ENCODE results near the gene RIC1.
"Not testable (repeated sequence)": the region's sequence is repeated elsewhere in the genome, so short reads cannot be mapped to it uniquely, and the experiment has no call there.

RIC1 gene

GRCh38 chr9:5736563-5737346 lies 107.8 kb downstream of the RIC1 start:
- DNase-seq = no peak

- no peak for DNase-seq
Observed at GRCh38 chr9:5743109-5743508, 114.2 kb downstream of the RIC1 start.

GRCh38 chr9:5748438-5748837 lies 119.5 kb downstream of the RIC1 start:
- DNase-seq = no peak

GRCh38 chr9:5749306-5749705 lies 120.4 kb downstream of the RIC1 start:
- DNase-seq = no peak

GRCh38 chr9:5750569-5750968 lies 121.7 kb downstream of the RIC1 start:
- no peak for DNase-seq

GRCh38 chr9:5756633-5757032 lies 127.7 kb downstream of the RIC1 start:
- DNase-seq = no peak

- DNase-seq = no peak
Observed at GRCh38 chr9:5760338-5760737, 131.4 kb downstream of the RIC1 start.

- DNase-seq = no peak
Observed at GRCh38 chr9:5762421-5762820, 133.5 kb downstream of the RIC1 start.

- DNase-seq = no peak
Observed at GRCh38 chr9:5764130-5764868, 135.4 kb downstream of the RIC1 start.

GRCh38 chr9:5767968-5768932 lies 139.3 kb downstream of the RIC1 start:
- no peak for DNase-seq

GRCh38 chr9:5773324-5773999 lies 144.6 kb downstream of the RIC1 start:
- peak; percentile 0 for DNase-seq

- no peak for DNase-seq
Observed at GRCh38 chr9:5778805-5779204, 149.9 kb downstream of the RIC1 start.

- not testable (repeated sequence) for DNase-seq
Observed at GRCh38 chr9:5779705-5780218, 150.9 kb downstream of the RIC1 start.

- DNase-seq = not testable (repeated sequence)
Observed at GRCh38 chr9:5783420-5783819, 154.5 kb downstream of the RIC1 start.

- DNase-seq = no peak
Observed at GRCh38 chr9:5783982-5784381, 155.1 kb downstream of the RIC1 start.

- DNase-seq = no peak
Observed at GRCh38 chr9:5784526-5785315, 155.8 kb downstream of the RIC1 start.

GRCh38 chr9:5786370-5787127 lies 157.6 kb downstream of the RIC1 start:
- no peak for DNase-seq

GRCh38 chr9:5787220-5787619 lies 158.3 kb downstream of the RIC1 start:
- DNase-seq = no peak

GRCh38 chr9:5787759-5788302 lies 158.9 kb downstream of the RIC1 start:
- no peak for DNase-seq

GRCh38 chr9:5789489-5789888 lies 160.6 kb downstream of the RIC1 start:
- DNase-seq = no peak
